ENCODE data around the gene FMN1.

GRCh38 chr15:33182278-33182905, 12.1 kb downstream of the FMN1 start:
- no peak for TF ChIP-seq FOXA1 (IDR thresholded peaks at IDR 0.05)
- no peak for TF ChIP-seq PKNOX1 (IDR thresholded peaks at IDR 0.05)
- no peak for TF ChIP-seq FOXK2 (IDR thresholded peaks at IDR 0.05)
- no peak for TF ChIP-seq HDGF (IDR thresholded peaks at IDR 0.05; ENCODE audit: borderline replicate concordance)
- TF ChIP-seq L3MBTL2 (conservative IDR thresholded peaks at IDR 0.05): no peak
- no peak for TF ChIP-seq ELF4 (IDR thresholded peaks at IDR 0.05)
- TF ChIP-seq SUZ12 (IDR thresholded peaks at IDR 0.05): no peak
- TF ChIP-seq BHLHE40 (IDR thresholded peaks at IDR 0.05; ENCODE audit: borderline replicate concordance): no peak
- TF ChIP-seq ZNF384 (IDR thresholded peaks at IDR 0.05): no peak
- no peak for TF ChIP-seq ARNT (IDR thresholded peaks at IDR 0.05)
- no peak for TF ChIP-seq LEF1 (IDR thresholded peaks at IDR 0.05; ENCODE audit: borderline replicate concordance)

Measured in HEK293T (cell line).